ENCODE data around the gene C16orf90.

DNA sequence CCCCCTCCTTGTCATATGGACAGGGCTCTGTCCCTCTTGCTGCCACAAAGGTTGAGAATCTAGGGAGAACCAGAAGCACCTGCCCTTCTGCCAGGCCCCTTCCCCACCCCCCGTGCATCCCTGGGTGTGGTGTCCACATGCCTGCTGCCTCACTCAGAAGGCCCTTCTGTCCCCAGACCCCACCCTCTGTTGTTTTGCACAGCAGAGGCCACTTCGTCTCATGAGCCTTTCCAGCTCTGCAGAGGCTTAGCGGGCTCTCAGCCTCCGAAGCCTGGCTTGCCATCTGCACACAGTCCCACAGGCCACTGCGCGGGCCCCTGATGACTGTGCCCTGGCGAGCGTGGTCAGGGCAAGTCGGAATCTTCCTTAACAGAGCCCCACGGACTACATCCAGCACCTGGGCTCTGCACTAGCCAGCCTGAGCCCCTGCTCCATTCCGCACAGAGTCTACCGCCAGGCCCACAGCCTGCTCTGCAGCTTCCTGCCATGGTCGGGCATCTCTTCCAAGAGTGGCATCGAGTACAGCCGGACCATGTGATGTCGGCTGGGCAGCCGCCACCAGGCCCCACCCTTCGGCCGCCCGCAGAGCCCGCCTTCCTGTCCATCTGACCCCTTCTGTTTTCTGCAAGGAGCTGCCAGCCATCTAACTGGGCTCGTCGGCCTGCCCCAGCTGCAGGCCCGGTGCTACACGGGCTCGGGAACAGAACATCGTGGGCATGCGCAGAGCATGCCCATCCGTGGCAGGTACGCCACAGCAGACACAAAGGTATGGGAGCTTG is 10.8 kb downstream of the C16orf90 start:
- TF ChIP-seq SUZ12 (IDR thresholded peaks at IDR 0.05; ENCODE audit: extremely low read depth, insufficient read depth, insufficient read length) (no peak), YY1 (IDR thresholded peaks at IDR 0.05; ENCODE audit: insufficient read depth, insufficient read length) (no peak)

Data from NT2/D1 (cell line).